Fibroblast of the aortic adventitia (primary cell): Measurements from ENCODE around the gene CUBN. TPM values are rescaled to one million over a fixed set of nuclear protein-coding genes. Genes with fewer than 3 reads are reported as not detected.
A peak's percentile ranks its signal among the peaks of the same experiment; 100 is the strongest.

Experiments
- DNase-seq: peaks from one replicate; pipeline ENCODE4 v3.0.0-alpha.2; 2010; ENCODE audit warnings: low read depth
- H3K4me3 ChIP-seq: 2 replicates; pipeline ENCODE4 v1.5.1; 2011; ENCODE audit warnings: low read depth, mild to moderate bottlenecking, control low read depth, low read length, moderate library complexity
- total RNA-seq: library from RNA; depleted of rRNA; stranded (reverse); fragments of >200 nt; gene quantifications from 2 replicates; pipeline ENCODE4 v1.2.3, GENCODE V29; 2012; ENCODE audit warnings: low replicate concordance
- TF ChIP-seq, protein P1 (sequence below): IDR thresholded peaks from 2 replicates; pipeline ENCODE4 v1.5.1; 2011; ENCODE audit warnings: mild to moderate bottlenecking, low read length, control low read depth, inconsistent platforms; ENCODE audit not compliant: insufficient read depth

Gene CUBN
- total RNA-seq, 1 donor, result 4.2 TPM

DNA sequence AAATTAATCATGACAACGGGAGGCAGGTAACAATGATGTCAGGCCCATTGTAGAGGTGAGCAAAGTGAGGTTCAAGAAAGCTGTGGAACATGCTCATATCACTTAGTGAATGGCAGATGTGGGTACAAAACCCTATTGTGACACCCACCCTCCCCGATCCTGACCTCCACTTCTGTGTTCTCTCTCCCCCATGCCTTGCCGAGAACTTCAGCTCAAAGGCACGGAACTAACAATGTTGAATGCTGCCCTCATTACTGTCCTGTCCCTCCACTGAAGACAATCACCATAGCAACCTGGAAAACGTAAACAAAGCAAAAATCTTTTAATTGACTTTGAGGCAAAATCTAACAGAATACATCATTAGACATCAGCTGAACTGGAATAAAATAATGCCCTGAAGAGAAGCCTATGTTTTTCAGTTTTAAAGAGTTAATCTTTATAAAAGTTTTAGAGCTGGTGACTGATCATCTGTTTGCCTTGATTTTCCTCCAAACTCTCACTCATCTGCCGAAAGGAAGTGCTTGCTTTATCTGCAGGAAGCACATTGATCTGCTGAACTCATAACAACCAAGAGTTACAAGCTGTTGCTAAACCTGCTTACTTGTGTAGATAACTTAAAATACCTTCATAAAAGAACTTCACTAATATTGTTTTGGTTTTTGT is 133.6 kb downstream of the CUBN start:
- H3K4me3 ChIP-seq, result no peak overlapping the region
- DNase-seq, result peak; percentile 79
- TF ChIP-seq, protein P1, sequence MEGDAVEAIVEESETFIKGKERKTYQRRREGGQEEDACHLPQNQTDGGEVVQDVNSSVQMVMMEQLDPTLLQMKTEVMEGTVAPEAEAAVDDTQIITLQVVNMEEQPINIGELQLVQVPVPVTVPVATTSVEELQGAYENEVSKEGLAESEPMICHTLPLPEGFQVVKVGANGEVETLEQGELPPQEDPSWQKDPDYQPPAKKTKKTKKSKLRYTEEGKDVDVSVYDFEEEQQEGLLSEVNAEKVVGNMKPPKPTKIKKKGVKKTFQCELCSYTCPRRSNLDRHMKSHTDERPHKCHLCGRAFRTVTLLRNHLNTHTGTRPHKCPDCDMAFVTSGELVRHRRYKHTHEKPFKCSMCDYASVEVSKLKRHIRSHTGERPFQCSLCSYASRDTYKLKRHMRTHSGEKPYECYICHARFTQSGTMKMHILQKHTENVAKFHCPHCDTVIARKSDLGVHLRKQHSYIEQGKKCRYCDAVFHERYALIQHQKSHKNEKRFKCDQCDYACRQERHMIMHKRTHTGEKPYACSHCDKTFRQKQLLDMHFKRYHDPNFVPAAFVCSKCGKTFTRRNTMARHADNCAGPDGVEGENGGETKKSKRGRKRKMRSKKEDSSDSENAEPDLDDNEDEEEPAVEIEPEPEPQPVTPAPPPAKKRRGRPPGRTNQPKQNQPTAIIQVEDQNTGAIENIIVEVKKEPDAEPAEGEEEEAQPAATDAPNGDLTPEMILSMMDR, result no peak

DNA sequence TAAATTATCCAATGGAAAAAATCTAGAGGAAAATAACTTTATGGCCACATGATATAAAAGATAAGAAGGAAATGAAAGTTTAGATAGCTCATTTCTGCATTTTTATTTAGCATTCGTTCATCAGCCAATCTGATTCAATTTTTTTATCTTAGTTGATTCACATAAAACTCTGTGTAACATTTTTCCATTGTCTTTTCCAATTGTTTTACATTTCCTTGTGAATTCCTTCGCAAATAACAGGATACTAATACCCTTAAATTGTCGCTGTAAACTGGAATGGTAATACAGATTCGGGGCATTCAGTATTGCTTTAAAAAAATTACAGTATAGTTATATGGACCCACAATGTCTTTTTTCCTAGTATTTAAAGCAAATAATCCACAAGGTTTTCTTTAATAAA is 136.4 kb downstream of the CUBN start:
- DNase-seq, result peak; percentile 24
- TF ChIP-seq, protein P1, result no peak
- peak overlapping the region; percentile 48 for H3K4me3 ChIP-seq

GRCh38 chr10:16992611-16993119 is 136.9 kb downstream of the CUBN start:
- TF ChIP-seq, protein P1, result no peak
- DNase-seq, result peak; percentile 54
- peak overlapping the region; percentile 48 for H3K4me3 ChIP-seq

DNA sequence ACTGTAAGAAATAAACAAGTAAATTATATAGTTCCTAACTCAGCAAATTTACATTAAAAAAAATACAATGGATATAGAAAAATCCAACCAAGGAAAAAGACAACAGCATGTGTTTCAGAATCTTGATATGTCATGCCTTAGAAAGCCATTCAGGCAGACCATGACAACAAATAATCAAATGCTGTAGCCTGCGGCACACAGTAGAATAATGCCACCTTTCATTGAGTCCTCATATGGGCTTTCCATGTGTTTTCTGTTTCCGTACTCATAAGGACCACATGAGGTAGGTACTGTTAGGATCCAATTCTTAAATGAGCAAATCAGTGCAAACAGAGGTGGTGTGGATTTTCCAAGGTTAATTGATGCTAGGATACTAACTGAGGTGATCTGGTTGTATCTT is 138.6 kb downstream of the CUBN start:
- H3K4me3 ChIP-seq, result no peak overlapping the region
- TF ChIP-seq, protein P1, result no peak
- no peak for DNase-seq

- no peak for DNase-seq
- H3K4me3 ChIP-seq, result no peak overlapping the region
- TF ChIP-seq, protein P1, result no peak
Observed at GRCh38 chr10:16989826-16990293, 139.8 kb downstream of the CUBN start.

DNA sequence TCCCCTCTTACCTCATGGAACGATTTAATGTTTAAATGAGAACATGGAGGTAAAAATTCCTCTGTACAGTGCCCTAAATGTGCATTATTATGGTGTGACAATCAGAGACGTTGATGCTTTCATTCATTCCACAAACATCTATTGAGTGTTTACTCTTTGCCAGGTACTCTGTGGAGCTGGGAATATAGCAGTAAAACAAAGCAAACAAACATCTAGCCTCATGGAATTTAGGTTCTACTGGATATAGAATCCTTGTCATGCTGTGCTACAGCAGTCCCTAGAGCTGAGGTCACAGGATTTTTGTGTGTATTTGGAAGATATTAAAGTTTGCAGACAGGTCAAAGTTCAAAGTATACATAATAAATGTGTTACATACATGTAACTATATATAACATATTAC is 140.7 kb downstream of the CUBN start:
- no peak for DNase-seq
- TF ChIP-seq, protein P1, result no peak
- no peak overlapping the region for H3K4me3 ChIP-seq
